OCI-LY7 (cell line): ENCODE measurements around the gene EXOC4. TPM values are rescaled to one million over a fixed set of nuclear protein-coding genes. Genes with fewer than 3 reads are reported as not detected.

ENCODE experiments used
- BruUV-seq: library from RNA; stranded (reverse); fragments of 400-500 nt; replicated peaks from 2 replicates; lab custom pipeline; 2021; lab: Mats Ljungman, UMichigan
- CTCF ChIA-PET: fragments of 300-600 bp; sonication (Branson Sonifier 250); formaldehyde crosslinking; loops from one replicate; lab custom pipeline; 2022; ENCODE audit warnings: antibody characterized with exemption; ENCODE audit not compliant: unreplicated experiment; lab: Charles Lee
- POLR2A ChIA-PET: fragments of 300-600 bp; sonication (Branson Sonifier 250); formaldehyde crosslinking; loops from one replicate; lab custom pipeline; 2022; ENCODE audit warnings: antibody characterized with exemption; lab: Charles Lee
- DNase-seq: peaks from one replicate; pipeline ENCODE4 v3.0.0-alpha.2; 2015; ENCODE audit warnings: low spot score
- H2AFZ ChIP-seq: fragments of 200-600 bp; sonication (generic), shearing (Covaris generic); 2 replicates; pipeline ENCODE4 v1.6.1; 2014; ENCODE audit warnings: mild to moderate bottlenecking, antibody characterized with exemption, low read length, moderate library complexity
- H3K27ac ChIP-seq: fragments of 200-600 bp; sonication (generic); 2 replicates; pipeline ENCODE4 v1.5.1; 2014; ENCODE audit warnings: mixed run types, low read depth, mild to moderate bottlenecking, moderate library complexity, low read length, inconsistent platforms; ENCODE audit not compliant: poor library complexity, severe bottlenecking
- H3K36me3 ChIP-seq: fragments of 200-600 bp; sonication (generic); 2 replicates; pipeline ENCODE4 v1.6.1; 2014; ENCODE audit warnings: mild to moderate bottlenecking, antibody characterized with exemption, low read length, moderate library complexity, mixed read lengths; ENCODE audit not compliant: insufficient read depth
- H3K4me1 ChIP-seq: fragments of 200-600 bp; sonication (generic); 2 replicates; pipeline ENCODE4 v1.5.1; 2014; ENCODE audit warnings: mild to moderate bottlenecking, low read length; ENCODE audit not compliant: insufficient read depth, poor library complexity, severe bottlenecking
- H3K4me2 ChIP-seq: fragments of 200-600 bp; sonication (generic); 2 replicates; pipeline ENCODE4 v1.6.1; 2014; ENCODE audit warnings: mild to moderate bottlenecking, low read length
- H3K4me3 ChIP-seq: fragments of 200-600 bp; sonication (generic); 2 replicates; pipeline ENCODE4 v1.5.1; 2014; ENCODE audit warnings: mild to moderate bottlenecking, low read depth, low read length; ENCODE audit not compliant: poor library complexity, severe bottlenecking
- H3K79me2 ChIP-seq: fragments of 200-600 bp; sonication (generic); 2 replicates; pipeline ENCODE4 v1.6.1; 2016; ENCODE audit warnings: low read depth, mild to moderate bottlenecking, low read length, moderate library complexity, mixed read lengths; ENCODE audit not compliant: insufficient read depth
- H3K9me2 ChIP-seq: fragments of 200-600 bp; sonication (generic); 2 replicates; pipeline ENCODE4 v1.6.1; 2016; ENCODE audit warnings: mild to moderate bottlenecking, low read length, mixed read lengths; ENCODE audit not compliant: insufficient read depth
- H3K9me3 ChIP-seq: fragments of 200-600 bp; sonication (generic); 2 replicates; pipeline ENCODE4 v1.6.1; 2014; ENCODE audit warnings: mild to moderate bottlenecking, mixed run types, low read length, mixed read lengths
- H4K20me1 ChIP-seq: fragments of 200-600 bp; sonication (generic); 2 replicates; pipeline ENCODE4 v1.6.1; 2014; ENCODE audit warnings: mild to moderate bottlenecking, antibody characterized with exemption, low read length, moderate library complexity, mixed read lengths; ENCODE audit not compliant: insufficient read depth
- EZH2phosphoT487 ChIP-seq: fragments of 200-600 bp; sonication (generic); IDR thresholded peaks from 2 replicates; pipeline ENCODE4 v1.6.1; 2018; ENCODE audit warnings: low read depth, borderline replicate concordance, mild to moderate bottlenecking, mixed run types, antibody characterized with exemption, low read length, moderate library complexity, mixed read lengths
- intact Hi-C: fragments of 100-400 bp; cut with micrococcal nuclease; formaldehyde crosslinking; loops from one replicate; pipeline ENCODE4 v1.10.0; 2022; ENCODE audit not compliant: unreplicated experiment
- total RNA-seq, 2 experiments: library from RNA; depleted of rRNA in 1 of 2; stranded (reverse); fragments of >200 nt in 1 of 2; shearing (Covaris generic) in 1 of 2; gene quantifications; 2 replicates each; pipeline ENCODE4 v1.2.3, GENCODE V29; 2014 to 2022
- TF ChIP-seq, protein P1 (sequence below): fragments of 200-600 bp; sonication (generic); conservative IDR thresholded peaks from 2 replicates; pipeline ENCODE4 v1.5.1; 2014; ENCODE audit warnings: mild to moderate bottlenecking, antibody characterized with exemption, low read length, moderate library complexity, mixed read lengths

Gene EXOC4
- total RNA-seq, 2 experiments from 2014 or later, result 75.1 to 93.2 TPM

DNA sequence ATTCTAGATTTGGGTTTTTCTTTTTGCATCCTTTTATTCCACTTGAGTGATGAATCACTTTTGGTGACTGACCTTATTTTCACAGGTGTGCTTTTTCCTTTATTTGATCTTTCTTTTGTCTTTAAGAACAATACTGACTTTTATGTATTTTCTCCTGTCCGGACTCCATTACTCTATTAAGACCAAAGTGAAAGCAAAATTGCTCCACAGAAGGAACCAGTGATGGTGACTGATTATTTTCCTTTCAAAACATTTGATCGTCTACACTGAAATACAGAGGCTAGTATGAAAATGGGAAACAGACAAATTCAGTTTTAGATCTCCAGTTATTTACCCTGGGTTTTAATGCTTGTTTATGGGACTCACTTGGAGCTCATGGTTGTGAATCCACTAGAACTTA, 15.5 kb downstream of the EXOC4 start:
- H3K4me2 ChIP-seq, result no peak overlapping the region
- H3K79me2 ChIP-seq, result no peaks in the 10 kb centered on the region
- H3K4me3 ChIP-seq, result no peak overlapping the region
- H2AFZ ChIP-seq, result no peak overlapping the region
- TF ChIP-seq EZH2phosphoT487, result no peak
- TF ChIP-seq, protein P1, sequence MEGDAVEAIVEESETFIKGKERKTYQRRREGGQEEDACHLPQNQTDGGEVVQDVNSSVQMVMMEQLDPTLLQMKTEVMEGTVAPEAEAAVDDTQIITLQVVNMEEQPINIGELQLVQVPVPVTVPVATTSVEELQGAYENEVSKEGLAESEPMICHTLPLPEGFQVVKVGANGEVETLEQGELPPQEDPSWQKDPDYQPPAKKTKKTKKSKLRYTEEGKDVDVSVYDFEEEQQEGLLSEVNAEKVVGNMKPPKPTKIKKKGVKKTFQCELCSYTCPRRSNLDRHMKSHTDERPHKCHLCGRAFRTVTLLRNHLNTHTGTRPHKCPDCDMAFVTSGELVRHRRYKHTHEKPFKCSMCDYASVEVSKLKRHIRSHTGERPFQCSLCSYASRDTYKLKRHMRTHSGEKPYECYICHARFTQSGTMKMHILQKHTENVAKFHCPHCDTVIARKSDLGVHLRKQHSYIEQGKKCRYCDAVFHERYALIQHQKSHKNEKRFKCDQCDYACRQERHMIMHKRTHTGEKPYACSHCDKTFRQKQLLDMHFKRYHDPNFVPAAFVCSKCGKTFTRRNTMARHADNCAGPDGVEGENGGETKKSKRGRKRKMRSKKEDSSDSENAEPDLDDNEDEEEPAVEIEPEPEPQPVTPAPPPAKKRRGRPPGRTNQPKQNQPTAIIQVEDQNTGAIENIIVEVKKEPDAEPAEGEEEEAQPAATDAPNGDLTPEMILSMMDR, result no peak
- no peaks in the 10 kb centered on the region for H3K9me3 ChIP-seq
- no TSS peak for BruUV-seq
- H3K27ac ChIP-seq, result no peak overlapping the region
- ChIA-PET POLR2A (interaction anchor here (0.9 to 1.5 kb wide), 4 partner anchors 9 to 24 kb away, joined by 3 to 4 read pairs (median 3); partner anchors contain the start of gene EXOC4), CTCF (no interaction called here)
- H3K9me2 ChIP-seq, result no peaks in the 10 kb centered on the region
- DNase-seq, result no peak
- no peaks in the 10 kb centered on the region for H3K4me1 ChIP-seq
- no peaks in the 10 kb centered on the region for H3K36me3 ChIP-seq
- no peaks in the 10 kb centered on the region for H4K20me1 ChIP-seq
- intact Hi-C loops, result no loop called here

DNA sequence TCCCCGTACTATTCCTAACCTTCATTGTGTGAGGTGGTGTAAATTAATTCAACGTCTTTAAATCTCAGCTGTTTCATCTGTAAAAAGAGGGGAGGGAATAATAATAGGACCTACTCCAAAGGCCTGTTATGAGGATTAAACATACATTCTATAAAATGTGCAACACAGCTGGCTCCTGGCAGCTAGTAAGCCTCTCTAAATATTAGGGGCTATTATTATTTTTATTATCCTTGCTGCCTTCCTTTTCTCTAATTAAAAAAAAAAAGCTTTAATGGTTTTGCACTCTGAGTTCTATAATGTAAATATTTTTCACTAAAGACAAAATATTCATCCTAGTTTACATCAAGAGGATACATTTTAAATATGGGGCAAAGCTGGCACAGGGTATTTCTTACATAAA, 19.5 kb downstream of the EXOC4 start:
- no peak overlapping the region for H3K4me2 ChIP-seq
- no peak for DNase-seq
- no TSS peak for BruUV-seq
- intact Hi-C loops, result no loop called here
- H3K9me2 ChIP-seq, result no peaks in the 10 kb centered on the region
- no peak overlapping the region for H3K4me3 ChIP-seq
- peaks cover 22% of the 10 kb centered on the region for H3K36me3 ChIP-seq
- no peaks in the 10 kb centered on the region for H3K4me1 ChIP-seq
- no peaks in the 10 kb centered on the region for H3K9me3 ChIP-seq
- no peak overlapping the region for H2AFZ ChIP-seq
- TF ChIP-seq EZH2phosphoT487, result no peak
- TF ChIP-seq, protein P1, result no peak
- no peaks in the 10 kb centered on the region for H3K79me2 ChIP-seq
- H4K20me1 ChIP-seq, result no peaks in the 10 kb centered on the region
- CTCF ChIA-PET, result no interaction called here
- H3K27ac ChIP-seq, result no peak overlapping the region
- POLR2A ChIA-PET, result interaction anchor here (0.7 kb wide), 2 partner anchors 11 to 20 kb away, joined by 3 read pairs; partner anchors contain the start of gene EXOC4

DNA sequence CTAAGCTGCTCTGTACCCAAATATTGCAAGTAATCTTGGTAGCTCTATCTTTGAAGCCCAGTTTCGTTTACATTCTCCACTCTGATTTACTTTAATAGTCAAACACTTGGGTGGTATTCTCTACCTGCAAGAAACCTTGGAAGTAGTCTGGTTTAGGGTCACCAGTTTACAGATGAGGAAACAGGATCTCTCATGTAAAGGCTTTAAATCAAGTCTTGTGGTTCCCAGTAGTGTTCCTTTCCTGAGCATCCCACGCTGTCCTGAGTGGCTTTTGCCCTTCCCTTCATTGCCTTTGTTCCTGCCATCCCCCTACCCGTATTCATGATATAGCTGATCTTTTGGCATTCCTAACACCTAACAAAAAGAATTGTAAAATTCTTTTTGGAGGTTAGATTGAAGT, 20.3 kb downstream of the EXOC4 start:
- no peaks in the 10 kb centered on the region for H4K20me1 ChIP-seq
- H2AFZ ChIP-seq, result no peak overlapping the region
- H3K4me1 ChIP-seq, result no peaks in the 10 kb centered on the region
- POLR2A ChIA-PET, result no interaction called here
- intact Hi-C loops, result no loop called here
- no peaks in the 10 kb centered on the region for H3K79me2 ChIP-seq
- CTCF ChIA-PET, result no interaction called here
- no peak for TF ChIP-seq EZH2phosphoT487
- TF ChIP-seq, protein P1, result no peak
- H3K4me2 ChIP-seq, result no peak overlapping the region
- DNase-seq, result no peak
- H3K9me3 ChIP-seq, result no peaks in the 10 kb centered on the region
- H3K36me3 ChIP-seq, result peaks cover 31% of the 10 kb centered on the region
- H3K4me3 ChIP-seq, result no peak overlapping the region
- no peaks in the 10 kb centered on the region for H3K9me2 ChIP-seq
- no peak overlapping the region for H3K27ac ChIP-seq
- no TSS peak for BruUV-seq
